Astrocyte (in vitro differentiated cells and primary cell): ENCODE data around the gene PIK3IP1. TPM values are rescaled to one million over a fixed set of nuclear protein-coding genes. Genes with fewer than 3 reads are reported as not detected.
A peak's percentile ranks its signal among the peaks of the same experiment; 100 is the strongest.

ENCODE experiments used
- DNase-seq: peaks from one replicate; pipeline ENCODE4 v3.0.0-alpha.2; 2010; ENCODE audit warnings: low read depth
- FAIRE-seq: peaks from 2 replicates; lab custom pipeline; 2011; peaks lifted over from hg19 to GRCh38; lab: Jason Lieb, UNC
- H2AFZ ChIP-seq: 2 replicates; pipeline ENCODE4 v1.6.0; 2012; ENCODE audit warnings: low read depth, low read length, inconsistent platforms
- H3K27ac ChIP-seq: 2 replicates; pipeline ENCODE4 v1.5.1; 2011; ENCODE audit warnings: low read depth, low read length, inconsistent platforms
- H3K27me3 ChIP-seq: 2 replicates; pipeline ENCODE4 v1.6.0; 2011; ENCODE audit warnings: low read length, inconsistent platforms; ENCODE audit not compliant: insufficient read depth
- H3K36me3 ChIP-seq: 2 replicates; pipeline ENCODE4 v1.5.1; 2011; ENCODE audit warnings: low read length, inconsistent platforms; ENCODE audit not compliant: insufficient read depth
- H3K4me1 ChIP-seq: 2 replicates; pipeline ENCODE4 v1.5.1; 2011; ENCODE audit warnings: low read length, inconsistent platforms; ENCODE audit not compliant: insufficient read depth
- H3K4me2 ChIP-seq: 2 replicates; pipeline ENCODE4 v1.6.0; 2012; ENCODE audit warnings: low read length, inconsistent platforms
- H3K4me3 ChIP-seq: 2 replicates; pipeline ENCODE4 v1.5.1; 2011; ENCODE audit warnings: low read depth, mild to moderate bottlenecking, low read length, inconsistent platforms; ENCODE audit not compliant: insufficient read depth
- H3K79me2 ChIP-seq: 2 replicates; pipeline ENCODE4 v1.6.0; 2012; ENCODE audit warnings: mild to moderate bottlenecking, low read length, inconsistent platforms; ENCODE audit not compliant: insufficient read depth
- H3K9ac ChIP-seq: 2 replicates; pipeline ENCODE4 v1.6.0; 2012; ENCODE audit warnings: mild to moderate bottlenecking, low read length, inconsistent platforms
- H3K9me3 ChIP-seq: 2 replicates; pipeline ENCODE4 v1.5.1; 2012; ENCODE audit warnings: low read depth, mild to moderate bottlenecking, low read length, inconsistent platforms; ENCODE audit not compliant: insufficient read depth
- H4K20me1 ChIP-seq: 2 replicates; pipeline ENCODE4 v1.6.0; 2012; ENCODE audit warnings: low read length, inconsistent platforms; ENCODE audit not compliant: insufficient read depth
- H3K27ac Mint-ChIP-seq: one replicate; pipeline ENCODE4 v1.8.0; 2021; ENCODE audit warnings: mild to moderate bottlenecking, mixed read lengths; ENCODE audit not compliant: unreplicated experiment
- H3K27me3 Mint-ChIP-seq: one replicate; pipeline ENCODE4 v1.8.0; 2021; ENCODE audit warnings: low read depth, mixed read lengths; ENCODE audit not compliant: unreplicated experiment
- H3K36me3 Mint-ChIP-seq: one replicate; pipeline ENCODE4 v1.8.0; 2021; ENCODE audit warnings: low read depth, mixed read lengths; ENCODE audit not compliant: unreplicated experiment
- H3K4me1 Mint-ChIP-seq: one replicate; pipeline ENCODE4 v1.8.0; 2021; ENCODE audit warnings: low read depth, mixed read lengths; ENCODE audit not compliant: unreplicated experiment
- H3K4me3 Mint-ChIP-seq: one replicate; pipeline ENCODE4 v1.8.0; 2021; ENCODE audit warnings: mild to moderate bottlenecking, moderate library complexity, mixed read lengths; ENCODE audit not compliant: unreplicated experiment
- H3K9me3 Mint-ChIP-seq: one replicate; pipeline ENCODE4 v1.8.0; 2021; ENCODE audit warnings: mild to moderate bottlenecking, mixed read lengths; ENCODE audit not compliant: unreplicated experiment
- EZH2 ChIP-seq: IDR thresholded peaks from 2 replicates; pipeline ENCODE4 v1.6.1; 2012; ENCODE audit warnings: mild to moderate bottlenecking, low read length, inconsistent platforms; ENCODE audit not compliant: insufficient read depth
- total RNA-seq: library from RNA; stranded (reverse); gene quantifications from 2 replicates; pipeline ENCODE4 v1.2.1, GENCODE V29; 2021
- TF ChIP-seq, protein P1 (sequence below): IDR thresholded peaks from 2 replicates; pipeline ENCODE4 v1.5.1; 2011; ENCODE audit warnings: low read depth, mild to moderate bottlenecking, inconsistent platforms, low read length, moderate library complexity; ENCODE audit not compliant: insufficient read depth

The PIK3IP1 gene
- total RNA-seq, 1 donor from 2014 or later, result 21.4 TPM

DNA sequence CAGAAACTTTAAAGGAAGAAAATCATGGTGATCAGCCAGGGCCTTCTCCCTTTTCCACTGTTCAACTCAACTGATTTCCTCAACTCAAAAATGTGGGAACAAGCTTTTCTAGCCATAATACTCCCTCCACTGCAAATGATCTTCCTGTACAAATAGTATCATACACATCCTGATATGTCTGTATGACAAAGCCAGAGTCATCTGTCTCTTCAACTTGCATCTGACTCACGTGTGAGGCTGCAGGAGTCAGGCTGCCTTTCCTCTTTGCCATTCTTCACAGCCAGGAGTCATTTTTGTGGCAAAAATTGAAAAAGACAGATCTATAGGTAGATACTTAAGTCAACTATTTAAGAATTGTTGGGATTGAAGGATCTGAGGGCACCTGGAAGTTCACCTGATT lies 40.6 kb upstream of the PIK3IP1 start:
- TF ChIP-seq, protein P1, sequence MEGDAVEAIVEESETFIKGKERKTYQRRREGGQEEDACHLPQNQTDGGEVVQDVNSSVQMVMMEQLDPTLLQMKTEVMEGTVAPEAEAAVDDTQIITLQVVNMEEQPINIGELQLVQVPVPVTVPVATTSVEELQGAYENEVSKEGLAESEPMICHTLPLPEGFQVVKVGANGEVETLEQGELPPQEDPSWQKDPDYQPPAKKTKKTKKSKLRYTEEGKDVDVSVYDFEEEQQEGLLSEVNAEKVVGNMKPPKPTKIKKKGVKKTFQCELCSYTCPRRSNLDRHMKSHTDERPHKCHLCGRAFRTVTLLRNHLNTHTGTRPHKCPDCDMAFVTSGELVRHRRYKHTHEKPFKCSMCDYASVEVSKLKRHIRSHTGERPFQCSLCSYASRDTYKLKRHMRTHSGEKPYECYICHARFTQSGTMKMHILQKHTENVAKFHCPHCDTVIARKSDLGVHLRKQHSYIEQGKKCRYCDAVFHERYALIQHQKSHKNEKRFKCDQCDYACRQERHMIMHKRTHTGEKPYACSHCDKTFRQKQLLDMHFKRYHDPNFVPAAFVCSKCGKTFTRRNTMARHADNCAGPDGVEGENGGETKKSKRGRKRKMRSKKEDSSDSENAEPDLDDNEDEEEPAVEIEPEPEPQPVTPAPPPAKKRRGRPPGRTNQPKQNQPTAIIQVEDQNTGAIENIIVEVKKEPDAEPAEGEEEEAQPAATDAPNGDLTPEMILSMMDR, result no peak
- no peak for TF ChIP-seq EZH2
- DNase-seq (no peak), FAIRE-seq (peak; percentile 5)
- H3K27me3 ChIP-seq, result no peaks in the 10 kb centered on the region
- H3K9me3 ChIP-seq, result no peaks in the 10 kb centered on the region
- Mint-ChIP-seq H3K9me3 (no peaks in the 10 kb centered on the region), H3K4me3 (no peak overlapping the region), H3K4me1 (peaks cover 32% of the 10 kb centered on the region), H3K36me3 (peaks cover 40% of the 10 kb centered on the region), H3K27ac (no peak overlapping the region), H3K27me3 (no peaks in the 10 kb centered on the region)
- peaks cover 57% of the 10 kb centered on the region for H4K20me1 ChIP-seq
- peaks cover 3% of the 10 kb centered on the region for H3K79me2 ChIP-seq
- no peak overlapping the region for H3K4me3 ChIP-seq
- H3K27ac ChIP-seq, result no peak overlapping the region
- H3K9ac ChIP-seq, result no peak overlapping the region
- peaks cover 9% of the 10 kb centered on the region for H3K36me3 ChIP-seq
- H3K4me2 ChIP-seq, result no peak overlapping the region
- H3K4me1 ChIP-seq, result peaks cover 6% of the 10 kb centered on the region
- no peak overlapping the region for H2AFZ ChIP-seq

DNA sequence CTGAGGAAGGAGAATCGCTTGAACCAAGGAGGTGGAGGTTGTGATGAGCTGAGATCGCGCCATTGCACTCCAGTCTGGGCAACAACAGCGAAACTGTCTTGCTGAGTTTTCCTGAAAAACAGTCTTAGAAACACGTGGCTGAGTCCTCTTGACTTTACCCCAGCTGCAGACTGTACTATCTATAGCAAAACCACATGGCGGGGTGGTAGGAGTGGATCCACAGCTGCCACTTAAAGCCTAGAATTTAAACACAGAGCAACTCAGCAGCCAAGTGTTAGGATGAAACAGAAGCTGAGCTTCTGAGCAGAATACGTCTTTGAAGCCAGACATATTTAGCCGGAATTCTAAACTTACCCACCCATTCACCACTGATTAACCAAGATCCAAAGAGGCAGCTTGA lies 39.7 kb upstream of the PIK3IP1 start:
- Mint-ChIP-seq H3K27me3 (no peaks in the 10 kb centered on the region), H3K36me3 (peaks cover 44% of the 10 kb centered on the region), H3K4me1 (peaks cover 31% of the 10 kb centered on the region), H3K27ac (no peak overlapping the region), H3K4me3 (no peak overlapping the region), H3K9me3 (no peaks in the 10 kb centered on the region)
- FAIRE-seq, result no peak
- Histone ChIP-seq H3K4me2 (no peak overlapping the region), H3K9me3 (no peaks in the 10 kb centered on the region), H4K20me1 (peaks cover 55% of the 10 kb centered on the region), H3K79me2 (peaks cover 3% of the 10 kb centered on the region), H3K27ac (no peak overlapping the region), H3K36me3 (peaks cover 9% of the 10 kb centered on the region), H3K4me1 (peaks cover 2% of the 10 kb centered on the region), H3K9ac (no peak overlapping the region), H2AFZ (no peak overlapping the region), H3K4me3 (no peak overlapping the region), H3K27me3 (no peaks in the 10 kb centered on the region)
- TF ChIP-seq EZH2, result no peak
- TF ChIP-seq, protein P1, result no peak
- no peak for DNase-seq

DNA sequence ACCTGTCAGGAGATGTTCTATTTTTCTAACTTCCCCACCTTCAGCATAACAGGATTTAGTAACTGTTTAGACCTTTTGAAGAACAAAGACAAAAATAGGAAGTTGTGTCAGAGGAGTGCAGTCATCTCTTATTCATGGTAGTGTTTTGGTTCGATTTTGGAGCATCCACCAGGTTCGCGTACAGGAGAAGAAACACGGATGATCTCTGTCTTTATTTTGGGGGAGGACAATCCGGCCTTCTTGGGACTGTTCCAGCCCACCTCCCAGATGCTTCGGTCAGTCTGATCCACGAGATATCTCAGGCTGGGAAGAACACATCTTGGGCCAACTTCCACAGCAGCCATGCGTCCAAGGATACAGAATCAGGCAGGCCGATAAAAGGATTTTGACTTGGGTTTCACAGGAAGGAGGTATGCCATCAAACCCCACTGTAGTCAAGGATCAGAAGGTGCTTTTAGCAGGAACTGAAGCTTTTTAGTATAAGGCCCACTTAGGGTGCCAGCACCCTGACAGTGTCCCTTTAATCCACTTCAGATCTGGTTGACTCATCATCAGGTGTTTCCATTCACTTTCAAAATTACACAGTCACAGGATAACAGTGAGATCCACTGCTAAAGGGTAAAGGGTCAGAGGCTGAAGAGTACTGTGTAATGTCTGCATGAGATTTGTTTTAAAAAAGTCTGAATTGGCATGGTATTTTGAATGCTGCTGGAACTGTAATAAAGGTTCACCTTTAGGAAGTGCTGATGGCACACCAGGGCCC lies 37.3 kb upstream of the PIK3IP1 start:
- Histone ChIP-seq H3K4me2 (no peak overlapping the region), H3K4me3 (no peak overlapping the region), H3K27ac (no peak overlapping the region), H4K20me1 (peaks cover 36% of the 10 kb centered on the region), H3K27me3 (no peaks in the 10 kb centered on the region), H2AFZ (no peak overlapping the region), H3K4me1 (no peaks in the 10 kb centered on the region), H3K36me3 (peaks cover 12% of the 10 kb centered on the region), H3K9ac (no peak overlapping the region), H3K79me2 (no peaks in the 10 kb centered on the region), H3K9me3 (no peaks in the 10 kb centered on the region)
- Mint-ChIP-seq H3K4me3 (no peak overlapping the region), H3K27me3 (no peaks in the 10 kb centered on the region), H3K4me1 (peaks cover 31% of the 10 kb centered on the region), H3K9me3 (no peaks in the 10 kb centered on the region), H3K27ac (peak overlapping the region; percentile 41), H3K36me3 (peaks cover 46% of the 10 kb centered on the region)
- TF ChIP-seq, protein P1, result no peak
- no peak for TF ChIP-seq EZH2
- no peak for DNase-seq
- FAIRE-seq, result no peak
